Ishikawa (cell line): Measurements from ENCODE around the gene FAM20C.

ENCODE experiments used
- CEBPB ChIP-seq: IDR thresholded peaks from 2 replicates; pipeline ENCODE4 v1.6.1; 2012
- CREB1 ChIP-seq: IDR thresholded peaks from 2 replicates; pipeline ENCODE4 v1.6.1; 2012; ENCODE audit warnings: low read depth
- EGR1 ChIP-seq: IDR thresholded peaks from 2 replicates; pipeline ENCODE4 v1.6.1; 2012
- EP300 ChIP-seq: IDR thresholded peaks from 2 replicates; pipeline ENCODE4 v1.6.1; 2012; ENCODE audit warnings: borderline replicate concordance
- FOXM1 ChIP-seq: IDR thresholded peaks from 2 replicates; pipeline ENCODE4 v1.6.1; 2012; ENCODE audit warnings: low read depth, borderline replicate concordance
- MAX ChIP-seq: IDR thresholded peaks from 2 replicates; pipeline ENCODE4 v1.6.1; 2012
- NFIC ChIP-seq: IDR thresholded peaks from 2 replicates; pipeline ENCODE4 v1.6.1; 2012
- RAD21 ChIP-seq: IDR thresholded peaks from 2 replicates; pipeline ENCODE4 v1.6.1; 2012; ENCODE audit warnings: low read depth
- REST ChIP-seq: IDR thresholded peaks from 2 replicates; pipeline ENCODE4 v1.6.1; 2012; ENCODE audit warnings: low read depth, mild to moderate bottlenecking
- TAF1 ChIP-seq: IDR thresholded peaks from 2 replicates; pipeline ENCODE4 v1.6.1; 2012; ENCODE audit warnings: low read depth, mild to moderate bottlenecking
- TCF12 ChIP-seq: IDR thresholded peaks from 2 replicates; pipeline ENCODE4 v1.6.1; 2012; ENCODE audit warnings: low read depth
- TEAD4 ChIP-seq: IDR thresholded peaks from 2 replicates; pipeline ENCODE4 v1.6.1; 2012
- USF1 ChIP-seq: IDR thresholded peaks from 2 replicates; pipeline ENCODE4 v1.6.1; 2012
- YY1 ChIP-seq: IDR thresholded peaks from 2 replicates; pipeline ENCODE4 v1.6.1; 2012; ENCODE audit warnings: low read depth
- ZBTB7A ChIP-seq: IDR thresholded peaks from 2 replicates; pipeline ENCODE4 v1.6.1; 2012; ENCODE audit warnings: low read depth

The FAM20C gene

GRCh38 chr7:297611-298374 lies 105.4 kb downstream of the FAM20C start:
- no peak for TF ChIP-seq ZBTB7A
- no peak for TF ChIP-seq TAF1
- TF ChIP-seq NFIC: no peak

- TF ChIP-seq TCF12: no peak
- no peak for TF ChIP-seq USF1
- TF ChIP-seq REST: no peak
- TF ChIP-seq EP300: no peak
- TF ChIP-seq CEBPB: no peak
- TF ChIP-seq CREB1: no peak
- TF ChIP-seq ZBTB7A: no peak
- no peak for TF ChIP-seq YY1
- TF ChIP-seq TEAD4: no peak
- TF ChIP-seq RAD21: no peak
- TF ChIP-seq EGR1: no peak
- no peak for TF ChIP-seq MAX
- no peak for TF ChIP-seq TAF1
- TF ChIP-seq NFIC: no peak
- no peak for TF ChIP-seq FOXM1
These were observed 106.0 kb downstream of the FAM20C start for GRCh38 chr7:298375-298702.

GRCh38 chr7:298743-299142 lies 106.4 kb downstream of the FAM20C start:
- TF ChIP-seq CEBPB (no peak), EP300 (no peak), REST (no peak), ZBTB7A (no peak), TCF12 (no peak), RAD21 (no peak), TAF1 (no peak), USF1 (no peak), MAX (no peak), YY1 (no peak), TEAD4 (no peak), NFIC (no peak)

- TF ChIP-seq TCF12: no peak
These were observed 106.8 kb downstream of the FAM20C start for GRCh38 chr7:299169-299568.

- no peak for TF ChIP-seq NFIC
- no peak for TF ChIP-seq EGR1
- TF ChIP-seq TEAD4: no peak
- no peak for TF ChIP-seq EP300
- no peak for TF ChIP-seq MAX
- no peak for TF ChIP-seq CREB1
These were observed 107.3 kb downstream of the FAM20C start for GRCh38 chr7:299628-300027.

- TF ChIP-seq TCF12: no peak
- TF ChIP-seq CREB1: no peak
- TF ChIP-seq TEAD4: no peak
- TF ChIP-seq RAD21: no peak
- TF ChIP-seq MAX: no peak
- no peak for TF ChIP-seq FOXM1
- no peak for TF ChIP-seq REST
- no peak for TF ChIP-seq USF1
- TF ChIP-seq CEBPB: no peak
These were observed 107.7 kb downstream of the FAM20C start for GRCh38 chr7:300048-300447.
